BJ (cell line): ENCODE results near the gene FIZ1. TPM values are rescaled to one million over a fixed set of nuclear protein-coding genes. Genes with fewer than 3 reads are reported as not detected.

Experiments used
- CTCF ChIA-PET: fragments of 350-600 bp; formaldehyde crosslinking; extraction: SDS; loops from one replicate; lab custom pipeline; 2021; ENCODE audit warnings: antibody characterized with exemption, inconsistent platforms; lab: Yijun Ruan, JAX
- POLR2A ChIA-PET: fragments of 300-600 bp; sonication (Branson Sonifier 250); formaldehyde crosslinking; extraction: SDS; loops from one replicate; lab custom pipeline; 2021; ENCODE audit warnings: antibody characterized with exemption; lab: Charles Lee
- DNase-seq: peaks from one replicate; pipeline ENCODE4 v3.0.0-alpha.2; 2011; ENCODE audit warnings: low read depth
- H3K27me3 ChIP-seq: 2 replicates; pipeline ENCODE4 v1.6.0; 2011; ENCODE audit warnings: low read length; ENCODE audit not compliant: control insufficient read depth, insufficient read depth
- H3K36me3 ChIP-seq: 2 replicates; pipeline ENCODE4 v1.5.1; 2011; ENCODE audit warnings: low read length; ENCODE audit not compliant: control insufficient read depth, insufficient read depth
- H3K4me3 ChIP-seq: 2 replicates; pipeline ENCODE4 v1.5.1; 2011; ENCODE audit warnings: low read depth, mild to moderate bottlenecking, control low read depth, low read length
- CTCF ChIP-seq: IDR thresholded peaks from 2 replicates; pipeline ENCODE4 v1.5.1; 2011; ENCODE audit warnings: low read depth, mild to moderate bottlenecking, control low read depth, inconsistent platforms, low read length, moderate library complexity; ENCODE audit not compliant: insufficient read depth
- polyA plus RNA-seq: library from polyadenylated mRNA; depleted of rRNA; stranded (reverse); fragments of >200 nt; gene quantifications from 2 replicates; pipeline ENCODE4 v1.2.3, GENCODE V29; 2011; rRNA removed

The FIZ1 gene
- polyA plus RNA-seq, 1 experiment, result 4.0 TPM

DNA sequence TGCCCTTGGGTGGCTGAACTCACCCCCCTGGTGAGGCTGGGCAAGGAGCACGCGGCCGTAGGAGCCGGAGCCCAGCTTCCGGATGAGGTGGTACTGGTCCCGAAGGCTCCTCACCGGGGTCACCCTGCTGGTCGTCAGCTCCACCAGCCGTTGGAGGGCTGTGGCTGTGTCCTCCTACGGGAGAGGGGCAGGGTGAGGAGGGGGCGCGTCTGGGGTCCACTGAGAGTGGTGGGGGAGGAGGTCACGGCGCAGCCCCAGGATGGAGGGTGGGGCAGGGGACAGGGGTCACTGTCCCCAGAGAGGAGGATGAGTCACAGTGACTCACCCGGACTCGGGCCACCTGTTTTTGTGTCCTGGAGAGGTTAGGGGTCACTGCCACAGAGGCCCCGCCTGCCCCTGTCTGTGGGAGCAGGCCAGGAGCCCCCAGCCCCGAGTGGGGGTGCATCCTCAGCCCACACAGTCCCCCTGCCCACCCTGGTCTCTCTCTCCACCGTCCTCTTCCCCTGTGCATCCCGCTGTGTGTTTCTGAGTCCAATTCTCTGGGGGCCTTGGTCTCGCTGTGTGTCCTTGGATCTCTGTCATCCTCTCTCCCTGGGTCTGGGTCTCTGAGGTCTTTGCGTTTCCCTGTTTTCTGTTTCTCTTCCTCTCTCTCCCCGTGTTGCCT lies 54.4 kb downstream of the FIZ1 start:
- ChIA-PET POLR2A (no interaction called here), CTCF (no interaction called here)
- H3K27me3 ChIP-seq, result no peaks in the 10 kb centered on the region
- DNase-seq, result no peak
- no peaks in the 10 kb centered on the region for H3K36me3 ChIP-seq
- H3K4me3 ChIP-seq, result no peak overlapping the region
- no peak for TF ChIP-seq CTCF

- H3K36me3 ChIP-seq, result no peaks in the 10 kb centered on the region
- H3K27me3 ChIP-seq, result no peaks in the 10 kb centered on the region
- ChIA-PET POLR2A (no interaction called here), CTCF (no interaction called here)
- no peak for DNase-seq
- no peak for TF ChIP-seq CTCF
- no peak overlapping the region for H3K4me3 ChIP-seq
Observed at GRCh38 chr19:55544014-55544413, 55.3 kb downstream of the FIZ1 start.

- no peak for DNase-seq
- TF ChIP-seq CTCF, result no peak
- no peaks in the 10 kb centered on the region for H3K36me3 ChIP-seq
- POLR2A ChIA-PET, result no interaction called here
- H3K27me3 ChIP-seq, result no peaks in the 10 kb centered on the region
- CTCF ChIA-PET, result no interaction called here
- no peak overlapping the region for H3K4me3 ChIP-seq
Observed at GRCh38 chr19:55543567-55543966, 55.8 kb downstream of the FIZ1 start.

GRCh38 chr19:55542292-55542855 lies 56.9 kb downstream of the FIZ1 start:
- no peak overlapping the region for H3K4me3 ChIP-seq
- CTCF ChIA-PET, result no interaction called here
- POLR2A ChIA-PET, result no interaction called here
- no peaks in the 10 kb centered on the region for H3K36me3 ChIP-seq
- H3K27me3 ChIP-seq, result no peaks in the 10 kb centered on the region
- DNase-seq, result no peak
- TF ChIP-seq CTCF, result no peak

Other genes with a start within 250 kb of the FIZ1 start
- 0.12 and 0.58 TPM in 2 replicates for gene COX6B2, start 244.8 kb downstream of the FIZ1 start, polyA plus RNA-seq
- 0.02 TPM in 1 of 2 replicates, not detected in the other for gene GARIN5B, start 236.3 kb downstream of the FIZ1 start, polyA plus RNA-seq
- 11.9 and 16.4 TPM in 2 replicates for gene IL11, start 229.1 kb downstream of the FIZ1 start, polyA plus RNA-seq
- gene TMEM190, start 222.7 kb downstream of the FIZ1 start, polyA plus RNA-seq, result 0.93 and 1.3 TPM in 2 replicates
- gene TMEM238, start 215.2 kb downstream of the FIZ1 start, polyA plus RNA-seq, result 0.10 and 0.15 TPM in 2 replicates
- gene RPL28, start 213.6 kb downstream of the FIZ1 start, polyA plus RNA-seq, result 485 and 838 TPM in 2 replicates
- 47.7 and 79.4 TPM in 2 replicates for gene UBE2S, start 191.7 kb downstream of the FIZ1 start, polyA plus RNA-seq
- not detected in 2 replicates for gene SHISA7, start 156.2 kb downstream of the FIZ1 start, polyA plus RNA-seq
- 93.8 and 123 TPM in 2 replicates for gene ISOC2, start 137.9 kb downstream of the FIZ1 start, polyA plus RNA-seq
- not detected in 2 replicates for gene C19orf85, start 134.8 kb downstream of the FIZ1 start, polyA plus RNA-seq
- 0.36 and 0.48 TPM in 2 replicates for gene ZNF628, start 122.9 kb downstream of the FIZ1 start, polyA plus RNA-seq
- gene NAT14, start 114.3 kb downstream of the FIZ1 start, polyA plus RNA-seq, result 20.4 and 34.8 TPM in 2 replicates
- gene SSC5D, start 111.1 kb downstream of the FIZ1 start, polyA plus RNA-seq, result 5.5 and 8.2 TPM in 2 replicates
- 0.07 TPM in 1 of 2 replicates, not detected in the other for gene SBK2, start 62.4 kb downstream of the FIZ1 start, polyA plus RNA-seq
- 0.06 and 0.11 TPM in 2 replicates for gene SBK3, start 54.0 kb downstream of the FIZ1 start, polyA plus RNA-seq
- 2.6 and 3.8 TPM in 2 replicates for gene ZNF579, start 18.7 kb downstream of the FIZ1 start, polyA plus RNA-seq
- 7.8 TPM in 2 replicates for gene ZNF524, start 771 bp upstream of the FIZ1 start, polyA plus RNA-seq
- gene ZNF865, start 6.1 kb upstream of the FIZ1 start, polyA plus RNA-seq, result 1.2 and 1.4 TPM in 2 replicates
- 2.9 and 4.5 TPM in 2 replicates for gene ZNF784, start 25.0 kb upstream of the FIZ1 start, polyA plus RNA-seq
- 10.3 and 12.2 TPM in 2 replicates for gene ZNF580, start 41.5 kb upstream of the FIZ1 start, polyA plus RNA-seq
- 22.1 and 31.3 TPM in 2 replicates for gene ZNF581, start 44.1 kb upstream of the FIZ1 start, polyA plus RNA-seq
- 5.5 and 8.9 TPM in 2 replicates for gene CCDC106, start 48.7 kb upstream of the FIZ1 start, polyA plus RNA-seq
- 152 and 170 TPM in 2 replicates for gene U2AF2, start 55.5 kb upstream of the FIZ1 start, polyA plus RNA-seq
- gene EPN1, start 75.7 kb upstream of the FIZ1 start, polyA plus RNA-seq, result 31.4 and 60.8 TPM in 2 replicates
- gene NLRP9, start 138.9 kb upstream of the FIZ1 start, polyA plus RNA-seq, result not detected in 2 replicates
- not detected in 2 replicates for gene RFPL4A, start 159.6 kb upstream of the FIZ1 start, polyA plus RNA-seq
- not detected in 2 replicates for gene RFPL4AL1, start 169.6 kb upstream of the FIZ1 start, polyA plus RNA-seq
- not detected in 2 replicates for gene NLRP11, start 232.5 kb upstream of the FIZ1 start, polyA plus RNA-seq
- gene NLRP4, start 237.0 kb upstream of the FIZ1 start, polyA plus RNA-seq, result not detected in 2 replicates